Transverse colon (tissue), 4 donors: ENCODE results near the gene COX6B1. TPM values are rescaled to one million over a fixed set of nuclear protein-coding genes. Genes with fewer than 3 reads are reported as not detected.

Source experiments
- DNase-seq: peaks from one replicate; pipeline ENCODE4 v3.0.0-alpha.2; 2019
- H3K27ac ChIP-seq, 4 donors: fragments of 200-600 bp; sonication (generic); 2 replicates each; pipeline ENCODE4 v1.5.1; 2016 to 2018; ENCODE audit warnings: inconsistent platforms in 4 of 4
- H3K27me3 ChIP-seq: fragments of 200-600 bp; sonication (generic); 2 replicates; pipeline ENCODE4 v1.5.1; 2017; ENCODE audit warnings: inconsistent platforms
- H3K36me3 ChIP-seq, 4 donors: fragments of 200-600 bp; sonication (generic); 2 replicates each; pipeline ENCODE4 v1.5.1; 2017 to 2019; ENCODE audit warnings: inconsistent platforms in 4 of 4
- H3K4me1 ChIP-seq, 4 donors: fragments of 200-600 bp; sonication (generic); 2 replicates each; pipeline ENCODE4 v1.5.1; 2017 to 2020; ENCODE audit warnings: inconsistent platforms in 4 of 4
- H3K4me3 ChIP-seq, 4 donors: fragments of 200-600 bp; sonication (generic); 1 replicate in 1 of 4; 2 replicates in 3 of 4; pipeline versions ENCODE4 v1.5.1 to v1.6.1; 2017 to 2019; ENCODE audit warnings: inconsistent platforms in 4 of 4
- H3K9me3 ChIP-seq, 2 donors: fragments of 200-600 bp; sonication (generic); 2 replicates each; pipeline ENCODE4 v1.5.1; 2017 to 2019; ENCODE audit warnings: inconsistent platforms in 2 of 2
- CTCF ChIP-seq, 5 experiments: fragments of 200-600 bp in 3 of 5; fragments of 450-650 bp in 2 of 5; sonication (generic) in 3 of 5; IDR thresholded peaks; 1 replicate in 2 of 5; 2 replicates in 3 of 5; pipeline ENCODE4 v1.5.1; 2016 to 2017; ENCODE audit warnings: antibody characterized with exemption in 5 of 5, inconsistent platforms in 3 of 5, mild to moderate bottlenecking in 2 of 5, moderate library complexity in 1 of 5
- EP300 ChIP-seq: sonication (generic); formaldehyde crosslinking; IDR thresholded peaks from one replicate; pipeline ENCODE4 v1.6.1; 2017; ENCODE audit warnings: antibody characterized with exemption, low read depth
- POLR2A ChIP-seq: fragments of 450-650 bp; IDR thresholded peaks from one replicate; pipeline ENCODE4 v1.6.1; 2016; ENCODE audit warnings: antibody characterized with exemption, mild to moderate bottlenecking, moderate library complexity
- POLR2AphosphoS5 ChIP-seq, 3 donors: sonication (generic); formaldehyde crosslinking; IDR thresholded peaks; one replicate each; pipeline ENCODE4 v1.6.1; 2016; ENCODE audit warnings: antibody characterized with exemption in 3 of 3
- WGBS, 2 donors: methylation state at CpG; one replicate each; pipeline ENCODE4 v1.1.5; 2018; ENCODE audit warnings: low coverage in 1 of 2; 5-methylcytosine and 5-hydroxymethylcytosine counted together
- in situ Hi-C, 4 donors: fragments of 200-750 bp; cut with MboI; loops; one replicate each; pipeline versions ENCODE4 v1.15.0 to v1.15.1; 2017; ENCODE audit warnings: low sequenced_read_pairs in 3 of 4, low pct_ligation_motif_present in 1 of 4, low pct_unique_long_range_greater_than_20kb in 1 of 4
- intact Hi-C: fragments of 100-400 bp; cut with DNase I; formaldehyde crosslinking; loops from one replicate; pipeline ENCODE4 v1.15.1; 2023; ENCODE audit warnings: low total_unique reads
- total RNA-seq, 4 donors: library from RNA; depleted of rRNA; stranded (reverse); fragments of >200 nt; gene quantifications; one replicate each; pipeline ENCODE4 v1.1.0, GENCODE V29; 2016

Gene COX6B1
- total RNA-seq, 4 donors from 2014 or later: 368 to 1,320 (median 628) TPM

GRCh38 chr19:35643255-35644205 lies 4.6 kb upstream of the COX6B1 start:
- H3K27me3 ChIP-seq: no peaks in the 10 kb centered on the region
- 0% methylated on average over 2 to 56 of the region's 69 CpGs for WGBS, 2 donors
- intact Hi-C loops (no loop called here), in situ Hi-C loops (no loop called here)
- DNase-seq: peak; percentile 91
- peak overlapping the region; percentile 92 to 95 (median 94) for H3K27ac ChIP-seq
- TF ChIP-seq POLR2A (peak; percentile 71), POLR2AphosphoS5 (IDR thresholded peaks at IDR 0.05) (peak; percentile 71 to 95 (median 91)), CTCF (IDR thresholded peaks at IDR 0.05) (no peak), EP300 (no peak)
- no peaks in the 10 kb centered on the region for H3K9me3 ChIP-seq
- no peaks in the 10 kb centered on the region for H3K36me3 ChIP-seq
- peaks cover 8 to 33% (median 24%) of the 10 kb centered on the region in 4 donors for H3K4me1 ChIP-seq
- H3K4me3 ChIP-seq: peak overlapping the region; percentile 48 to 70 (median 58)

DNA sequence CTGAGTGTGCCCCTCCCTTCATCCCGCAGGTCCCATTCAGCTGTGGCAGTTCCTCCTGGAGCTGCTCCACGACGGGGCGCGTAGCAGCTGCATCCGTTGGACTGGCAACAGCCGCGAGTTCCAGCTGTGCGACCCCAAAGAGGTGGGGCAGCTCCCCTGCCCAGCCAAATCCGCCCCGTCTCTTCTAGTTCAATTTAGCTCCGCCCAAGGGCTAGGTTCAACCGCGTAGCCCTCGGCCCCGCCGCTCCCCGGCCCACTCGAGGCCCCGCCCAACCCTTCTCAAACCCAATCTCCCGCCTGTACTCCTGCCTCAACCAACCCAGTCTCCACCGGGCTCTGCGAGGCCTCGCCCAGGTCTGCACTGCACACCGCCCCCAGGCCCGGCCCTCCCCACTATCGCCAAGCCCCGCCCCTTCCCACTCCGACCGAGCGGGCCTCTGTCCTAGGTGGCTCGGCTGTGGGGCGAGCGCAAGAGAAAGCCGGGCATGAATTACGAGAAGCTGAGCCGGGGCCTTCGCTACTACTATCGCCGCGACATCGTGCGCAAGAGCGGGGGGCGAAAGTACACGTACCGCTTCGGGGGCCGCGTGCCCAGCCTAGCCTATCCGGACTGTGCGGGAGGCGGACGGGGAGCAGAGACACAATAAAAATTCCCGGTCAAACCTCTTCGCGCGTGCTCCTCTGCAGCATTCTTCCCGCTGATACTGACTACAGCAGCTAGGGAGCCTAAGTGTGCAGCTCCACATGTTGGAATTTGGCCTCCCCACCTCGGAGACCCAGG lies 3.7 kb upstream of the COX6B1 start:
- Histone ChIP-seq H3K4me3 (peak overlapping the region; percentile 48 to 70 (median 58)), H3K27me3 (no peaks in the 10 kb centered on the region), H3K36me3 (no peaks in the 10 kb centered on the region), H3K27ac (peak overlapping the region; percentile 92 to 95 (median 94)), H3K4me1 (peaks cover 8 to 40% (median 31%) of the 10 kb centered on the region in 4 donors), H3K9me3 (no peaks in the 10 kb centered on the region)
- intact Hi-C loops (no loop called here), in situ Hi-C loops (no loop called here)
- peak; percentile 98 for DNase-seq
- peak; percentile 71 to 77 (median 74) for TF ChIP-seq POLR2AphosphoS5 (IDR thresholded peaks at IDR 0.05)
- TF ChIP-seq EP300: no peak
- TF ChIP-seq CTCF (IDR thresholded peaks at IDR 0.05): no peak
- TF ChIP-seq POLR2A: peak; percentile 75
- WGBS, 2 donors: 0 to 1% methylated on average over 2 to 56 of the region's 60 CpGs

DNA sequence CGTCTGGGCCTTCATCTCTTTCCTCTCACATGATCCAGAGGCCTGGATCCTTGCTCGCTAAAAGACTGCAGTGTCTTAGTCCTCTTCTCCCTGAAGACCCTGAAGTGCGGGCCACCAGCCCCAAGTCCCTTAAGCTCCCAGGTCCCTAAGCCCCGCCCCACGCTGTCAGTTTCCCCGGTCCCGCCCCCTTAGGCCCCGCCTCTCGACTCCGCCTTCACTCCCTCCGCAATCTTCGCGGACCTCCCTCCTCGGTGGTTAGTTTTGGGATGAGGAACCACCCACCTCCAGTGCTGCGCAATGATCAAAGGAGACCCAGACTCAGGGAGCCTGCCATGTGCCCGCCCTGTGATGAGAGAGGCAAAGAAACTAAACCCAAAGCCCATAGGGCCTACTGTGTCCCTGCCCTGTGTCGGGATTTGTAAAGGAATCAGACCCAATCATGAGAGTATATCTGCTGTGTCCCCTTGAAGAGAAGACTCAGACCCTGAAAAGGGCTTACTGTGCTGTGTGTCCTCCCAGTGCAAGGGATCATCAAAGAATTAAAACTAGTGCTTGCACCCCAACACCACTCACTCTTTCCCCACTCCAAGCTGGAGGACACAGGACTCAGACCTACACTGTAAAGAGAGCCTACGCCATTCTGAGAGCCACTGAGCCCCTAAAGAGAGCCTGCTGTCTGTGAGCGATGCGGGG lies 3.0 kb upstream of the COX6B1 start:
- 19 to 33% methylated on average over 1 to 20 of the region's 20 CpGs for WGBS, 2 donors
- peak overlapping the region; percentile 22 to 70 (median 58) for H3K4me3 ChIP-seq
- TF ChIP-seq POLR2AphosphoS5 (IDR thresholded peaks at IDR 0.05) (no peak), CTCF (IDR thresholded peaks at IDR 0.05) (no peak), POLR2A (no peak), EP300 (no peak)
- H3K36me3 ChIP-seq: peaks cover 0 to 4% (median 0%) of the 10 kb centered on the region in 4 donors
- no peaks in the 10 kb centered on the region for H3K9me3 ChIP-seq
- H3K4me1 ChIP-seq: peaks cover 8 to 48% (median 36%) of the 10 kb centered on the region in 4 donors
- peak; percentile 92 for DNase-seq
- intact Hi-C loops: no loop called here
- peak overlapping the region; percentile 92 to 95 (median 94) for H3K27ac ChIP-seq
- no peaks in the 10 kb centered on the region for H3K27me3 ChIP-seq
- in situ Hi-C loops: no loop called here
